HG02870 (cell line): ENCODE measurements around the gene QRICH1.
A peak's percentile ranks its signal among the peaks of the same experiment; 100 is the strongest.

Experiments used
- ATAC-seq: cut with Tn5 transposase; IDR thresholded peaks from one replicate; pipeline ENCODE4 v1.9.1; 2021; ENCODE audit warnings: mild to moderate bottlenecking, moderate library complexity; ENCODE audit not compliant: unreplicated experiment

Gene QRICH1

GRCh38 chr3:49119439-49119838 is 25.6 kb upstream of the QRICH1 start:
- no peak for ATAC-seq

DNA sequence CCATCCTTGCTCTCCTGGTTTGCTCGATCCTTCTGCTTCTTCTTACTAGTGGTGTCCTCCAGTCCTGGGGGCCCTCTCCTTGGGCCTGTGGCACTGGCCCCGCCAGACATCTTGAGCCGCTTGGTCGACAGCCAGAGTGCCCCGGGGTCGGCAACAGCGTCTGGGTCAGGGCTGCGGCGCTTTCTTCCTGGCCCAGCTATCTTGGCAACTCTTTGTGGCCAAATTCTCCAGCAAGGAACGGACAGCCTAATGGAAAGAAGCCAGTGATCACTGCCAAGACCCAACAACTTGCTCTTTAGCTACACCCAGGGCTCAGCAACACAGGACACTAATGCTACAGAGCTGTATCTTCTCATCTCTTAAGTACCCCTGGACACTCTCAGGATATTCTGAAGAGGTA is 25.2 kb upstream of the QRICH1 start:
- no peak for ATAC-seq

- ATAC-seq = no peak
Observed at GRCh38 chr3:49112262-49112661, 18.4 kb upstream of the QRICH1 start.

DNA sequence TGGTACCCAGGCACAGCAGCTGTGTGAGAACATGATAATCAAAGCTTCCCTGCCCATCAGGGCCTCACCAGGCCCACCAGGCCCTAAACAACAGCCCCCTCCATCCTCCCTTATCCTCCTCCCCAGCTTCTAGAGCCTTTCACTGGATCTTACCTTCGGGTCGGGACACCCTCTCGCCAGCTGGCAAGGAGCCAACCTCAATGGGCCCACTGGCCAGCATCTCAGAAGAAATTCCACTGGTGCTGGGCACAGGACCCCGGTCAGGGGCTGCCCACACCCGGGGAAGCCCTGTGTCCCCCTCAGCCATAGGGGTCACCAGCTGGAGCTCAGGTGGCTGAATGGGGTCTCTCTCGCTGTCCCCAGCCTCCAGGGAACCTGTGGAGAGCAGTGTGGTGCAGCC is 17.5 kb upstream of the QRICH1 start:
- no peak for ATAC-seq

DNA sequence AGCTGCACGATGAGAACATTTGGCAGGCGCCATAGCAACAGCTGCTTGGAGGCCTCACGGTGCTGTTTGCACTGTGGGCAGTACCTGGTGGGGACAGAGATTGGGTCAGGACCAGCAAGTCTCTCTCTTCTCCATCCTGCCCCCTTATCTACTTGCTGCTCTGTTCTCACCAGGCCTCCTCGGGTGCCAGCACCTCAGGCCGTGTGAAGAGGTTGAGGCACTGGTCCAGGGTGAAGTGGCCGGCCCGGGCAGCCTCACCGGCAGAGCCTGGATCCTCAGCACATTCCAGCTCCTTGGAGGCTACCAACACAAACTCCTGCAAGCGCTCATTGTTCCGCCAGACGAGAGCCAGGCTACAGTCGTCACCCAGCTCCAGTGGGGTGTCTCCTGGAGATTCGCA is 16.9 kb upstream of the QRICH1 start:
- no peak for ATAC-seq

DNA sequence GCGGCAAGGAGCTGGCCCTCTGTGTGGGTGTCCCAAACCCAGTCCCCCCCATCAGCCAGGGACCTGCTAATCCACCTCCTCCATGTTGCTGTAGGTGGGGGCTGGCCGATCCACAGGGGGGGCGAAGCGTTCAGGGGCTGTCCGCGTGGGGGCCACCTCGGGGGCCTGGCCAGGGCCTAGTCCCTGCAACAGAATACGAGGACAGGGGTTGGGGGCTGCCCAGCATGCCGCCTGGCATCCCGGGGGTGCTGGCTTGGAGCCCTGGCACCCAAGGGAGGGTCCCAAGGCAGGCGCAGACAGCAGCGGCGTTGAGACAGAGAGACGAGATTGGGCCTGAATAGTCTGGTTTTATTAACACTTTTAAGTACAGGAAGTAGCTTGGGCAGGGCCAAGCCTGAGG is 14.5 kb upstream of the QRICH1 start:
- no peak for ATAC-seq

DNA sequence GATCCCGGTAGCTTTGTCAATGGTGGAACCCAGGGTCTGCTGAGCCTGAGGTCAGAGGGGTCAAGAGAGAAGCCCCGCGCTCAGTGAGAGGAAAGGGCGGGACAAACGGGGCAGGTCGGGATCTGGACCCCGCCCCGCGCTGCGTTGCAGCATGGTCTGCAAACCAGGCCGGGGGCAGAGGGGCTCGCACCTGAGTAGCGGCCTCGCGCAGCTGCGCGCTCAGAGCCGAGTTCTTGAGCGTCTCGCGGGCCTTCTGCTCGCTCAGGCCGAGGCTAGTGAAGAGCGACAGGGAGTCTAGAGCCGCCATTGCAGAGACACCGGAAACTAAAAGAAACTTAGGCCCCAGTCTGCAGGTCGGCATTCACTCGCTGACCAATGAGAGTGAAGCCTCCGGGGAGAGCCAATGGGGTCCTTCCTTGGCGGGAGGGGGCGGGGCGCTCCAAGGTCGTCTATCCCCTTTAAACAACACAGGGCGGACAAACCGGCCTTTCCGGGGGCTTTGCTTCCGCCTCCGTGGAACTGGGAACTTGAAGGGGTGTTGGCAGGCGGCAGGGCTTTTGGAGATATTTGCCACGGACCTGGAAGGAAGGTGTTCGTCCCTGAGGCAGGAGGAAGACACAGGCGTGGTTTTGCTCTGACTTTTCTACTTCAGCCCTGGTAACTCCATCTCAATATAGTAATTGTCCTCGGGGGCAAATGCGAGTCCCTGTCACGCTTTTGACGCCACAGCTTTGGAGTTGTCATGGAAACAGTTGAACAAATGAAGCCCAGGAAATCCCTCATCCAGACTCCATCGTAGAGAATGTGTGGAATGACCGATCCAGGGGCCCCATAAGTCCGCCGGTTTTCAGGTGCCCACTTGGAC is 10.8 kb upstream of the QRICH1 start, which contains the start of gene QARS1:
QARS1 (minus strand) TSS at position 331 of the 865 bp plus-strand sequence; CDS start at position 307, 24 bp downstream.
- peak; percentile 94 for ATAC-seq

- no peak for ATAC-seq
Observed at GRCh38 chr3:49104052-49104426, 10.2 kb upstream of the QRICH1 start.

DNA sequence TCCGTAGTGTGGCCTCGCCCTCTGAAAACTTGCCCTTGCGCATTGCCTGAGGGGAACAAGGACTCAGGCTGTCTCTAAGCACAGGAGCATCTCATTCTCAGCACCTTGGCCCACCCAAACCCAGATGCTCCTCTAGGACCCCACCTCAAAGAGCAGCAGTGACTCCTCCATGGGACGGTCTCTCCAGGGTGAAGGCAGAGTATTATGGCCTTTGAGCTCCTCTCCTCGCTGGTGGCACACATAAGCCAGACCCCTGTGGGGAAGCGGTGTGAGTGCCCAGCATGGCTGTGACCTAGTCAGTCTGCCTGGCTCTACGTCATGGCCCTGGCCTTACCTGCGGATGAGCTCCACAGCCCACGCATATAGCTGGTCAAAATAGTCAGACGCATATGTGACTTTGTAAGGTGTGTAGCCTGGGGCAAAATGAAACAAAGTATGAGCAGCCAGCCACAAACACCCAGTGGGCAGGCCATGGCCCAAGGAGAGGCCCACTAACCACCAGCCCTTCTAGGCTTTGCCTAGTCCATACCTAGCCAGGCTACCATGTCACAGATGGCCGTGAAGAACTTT is 6.3 kb upstream of the QRICH1 start:
- no peak for ATAC-seq

- ATAC-seq = no peak
Observed at GRCh38 chr3:49098910-49099630, 5.2 kb upstream of the QRICH1 start.

DNA sequence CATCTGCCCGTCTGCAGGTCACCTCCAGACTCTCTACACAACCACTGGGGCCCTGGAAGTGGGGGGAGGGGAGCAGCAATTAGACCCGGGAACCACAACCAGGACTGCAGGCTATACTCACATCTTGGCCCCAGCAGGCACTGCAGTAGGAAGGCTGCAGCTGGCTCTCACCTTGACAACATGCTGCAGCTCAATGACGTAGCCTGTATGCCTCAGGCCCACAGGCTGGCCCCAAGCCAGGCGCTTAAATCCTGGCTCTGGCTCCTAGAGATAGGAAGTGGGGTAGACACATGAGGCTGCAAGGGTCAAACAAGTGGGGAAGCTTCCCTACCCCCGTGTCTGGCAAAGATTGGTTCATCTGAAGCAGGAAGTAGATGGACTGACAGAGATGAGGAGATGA is 4.6 kb upstream of the QRICH1 start:
- no peak for ATAC-seq

DNA sequence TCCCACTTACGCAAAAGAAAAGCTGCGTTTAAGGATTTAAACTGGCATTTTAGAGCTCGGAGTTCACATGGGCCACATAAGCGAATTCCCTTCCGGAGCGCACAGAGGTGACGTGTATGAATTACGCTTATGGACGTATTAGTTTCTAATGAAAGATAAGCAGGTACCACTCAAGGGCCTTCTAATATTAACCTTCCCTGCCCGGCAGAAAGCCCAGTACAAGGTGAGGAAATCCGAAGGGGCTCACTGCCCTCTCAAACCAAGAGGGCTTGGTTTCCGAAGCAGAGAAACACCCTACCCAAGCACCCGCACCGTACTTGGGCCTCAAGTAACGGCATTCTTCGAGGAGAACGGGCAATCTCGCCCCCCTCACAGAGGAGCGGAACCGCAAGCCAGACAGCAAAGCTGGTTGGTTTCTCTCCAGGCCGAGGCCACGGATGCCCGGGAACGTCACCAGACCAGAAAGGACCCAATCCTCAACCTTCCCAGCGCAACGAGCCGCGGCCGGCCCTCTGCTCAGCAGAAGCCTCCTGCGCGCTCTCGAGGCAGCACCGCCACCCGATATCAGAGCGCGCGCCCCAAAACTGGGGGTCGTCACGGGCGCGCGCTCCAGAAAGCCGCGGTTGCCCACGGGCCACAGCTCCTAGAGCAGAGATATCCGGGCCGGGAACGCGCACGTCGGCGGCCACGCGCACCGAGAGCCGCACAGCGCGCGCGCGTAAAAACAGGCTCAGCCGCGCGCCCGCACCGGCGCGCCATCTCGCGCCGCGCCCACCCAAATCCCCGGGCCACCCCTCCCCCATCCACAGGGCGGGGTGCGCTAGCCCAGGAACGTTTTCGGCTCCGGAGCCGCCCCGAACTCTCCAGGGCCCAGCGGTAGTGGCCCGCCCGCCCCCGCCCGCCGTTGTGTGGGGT is 676 bp downstream of the QRICH1 start:
- peak; percentile 31 for ATAC-seq

DNA sequence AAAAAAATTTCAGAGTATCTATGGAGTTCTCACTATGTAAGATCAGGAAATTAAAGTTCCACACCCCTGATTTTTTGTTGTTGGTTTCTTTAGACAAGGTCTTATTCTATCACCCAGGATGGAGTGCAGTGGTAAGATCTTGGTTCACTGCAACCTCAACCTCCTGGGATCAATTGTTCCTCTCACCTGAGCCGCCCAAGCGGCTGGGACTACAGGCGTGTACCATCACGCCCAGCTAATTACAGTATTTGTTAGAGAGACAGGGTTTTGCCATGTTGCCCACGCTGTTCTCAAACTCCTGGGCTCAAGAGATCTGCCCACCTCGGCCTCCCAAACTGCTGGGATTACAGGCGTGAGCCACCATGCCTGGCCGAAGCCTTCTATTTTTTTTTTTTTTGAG is 12.4 kb downstream of the QRICH1 start:
- ATAC-seq = no peak

DNA sequence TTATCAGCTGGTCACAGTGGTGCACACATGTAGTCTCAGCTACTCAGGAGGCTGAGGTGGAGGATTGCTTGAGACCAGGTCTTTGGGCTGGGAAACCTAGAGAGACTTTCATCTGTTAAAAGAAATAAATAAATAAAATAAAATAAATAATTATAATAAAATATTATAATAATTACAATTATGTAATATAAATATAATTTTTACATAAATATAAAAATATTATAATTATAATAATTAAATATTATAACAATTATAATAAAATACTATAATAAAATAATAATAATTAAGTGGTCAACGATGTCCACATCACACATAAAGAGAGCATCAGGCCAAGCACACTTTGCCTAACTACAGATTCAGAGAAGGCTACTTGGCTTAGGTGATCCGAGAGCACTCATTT is 14.6 kb downstream of the QRICH1 start:
- ATAC-seq = no peak

- ATAC-seq = no peak
Observed at GRCh38 chr3:49076646-49077045, 17.2 kb downstream of the QRICH1 start.

- ATAC-seq = no peak
Observed at GRCh38 chr3:49076116-49076515, 17.8 kb downstream of the QRICH1 start.

- ATAC-seq = no peak
Observed at GRCh38 chr3:49058011-49058410, 35.9 kb downstream of the QRICH1 start.

GRCh38 chr3:49057268-49057667 is 36.6 kb downstream of the QRICH1 start:
- ATAC-seq = no peak

- no peak for ATAC-seq
Observed at GRCh38 chr3:49054344-49054862, 39.5 kb downstream of the QRICH1 start.

DNA sequence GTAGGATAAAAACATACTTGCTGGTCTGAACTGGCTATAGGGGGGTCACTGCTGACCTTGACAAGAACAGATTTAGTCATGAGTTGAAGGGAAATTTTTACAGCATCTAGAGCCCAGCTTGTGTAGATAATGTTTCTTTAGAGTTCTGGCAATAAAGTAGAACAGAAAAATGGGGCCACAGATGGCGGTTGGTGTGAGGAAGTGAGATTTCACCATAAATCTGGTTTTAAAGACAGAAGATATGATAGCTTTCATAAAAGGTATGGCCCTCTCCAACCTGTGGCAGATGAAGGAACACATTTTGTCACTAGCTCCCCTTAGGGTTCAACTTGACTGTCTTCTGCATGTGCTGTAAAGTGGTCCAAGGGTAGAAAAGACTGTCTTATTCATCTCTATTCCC is 40.3 kb downstream of the QRICH1 start:
- no peak for ATAC-seq

DNA sequence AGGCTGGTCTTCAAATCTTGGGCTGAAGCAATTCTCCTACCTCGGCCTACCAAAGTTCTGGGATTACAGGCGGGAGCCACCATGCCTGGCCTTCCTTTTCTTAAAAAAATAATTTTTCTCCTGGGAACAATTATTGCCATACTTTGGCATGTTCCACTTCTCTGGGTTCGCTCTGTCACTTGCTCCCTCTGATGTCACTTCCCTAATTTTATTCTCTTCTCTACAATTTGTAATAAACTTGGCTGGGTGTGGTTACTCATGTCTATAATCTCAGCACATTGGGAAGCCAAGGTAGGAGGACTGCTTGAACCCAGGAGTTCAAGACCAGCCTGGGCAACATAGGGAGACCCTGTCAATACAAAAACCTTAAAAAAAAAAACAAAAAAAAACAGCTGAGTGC is 58.6 kb downstream of the QRICH1 start:
- no peak for ATAC-seq
